Kidney (tissue), 14 donors: ENCODE data around the gene METTL8. TPM values are rescaled to one million over a fixed set of nuclear protein-coding genes. Genes with fewer than 3 reads are reported as not detected.

Experiments used
- DNase-seq, 5 donors: peaks; one replicate each; pipeline ENCODE4 v3.0.0-alpha.2; 2013 to 2020
- FAIRE-seq: peaks from 2 replicates; lab custom pipeline; 2012; peaks lifted over from hg19 to GRCh38; lab: Jason Lieb, UNC
- H3K27ac ChIP-seq, 2 donors: one replicate each; pipeline ENCODE4 v1.7.0; 2013; ENCODE audit warnings: low read depth in 2 of 2, low read length in 2 of 2, inconsistent platforms in 1 of 2
- H3K27me3 ChIP-seq: one replicate; pipeline ENCODE4 v1.7.1; 2013; ENCODE audit warnings: low read length, inconsistent platforms; ENCODE audit not compliant: control insufficient read depth, insufficient read depth
- H3K36me3 ChIP-seq, 3 donors: one replicate each; pipeline versions ENCODE4 v1.7.0 to v1.7.1; 2013; ENCODE audit warnings: low read length in 3 of 3, control low read depth in 1 of 3, inconsistent platforms in 1 of 3; ENCODE audit not compliant: insufficient read depth in 3 of 3, control insufficient read depth in 2 of 3
- H3K4me1 ChIP-seq, 3 donors: one replicate each; pipeline versions ENCODE4 v1.7.0 to v1.7.1; 2013; ENCODE audit warnings: low read length in 3 of 3, inconsistent platforms in 1 of 3, low read depth in 1 of 3; ENCODE audit not compliant: control insufficient read depth in 2 of 3, insufficient read depth in 2 of 3
- H3K4me3 ChIP-seq, 3 donors: one replicate each; pipeline versions ENCODE4 v1.7.0 to v1.8.1; 2013; ENCODE audit warnings: low read length in 3 of 3, control low read depth in 1 of 3, inconsistent platforms in 1 of 3
- H3K9ac ChIP-seq, 3 donors: one replicate each; pipeline versions ENCODE4 v1.7.0 to v1.7.1; 2013; ENCODE audit warnings: low read length in 3 of 3, control low read depth in 1 of 3, inconsistent platforms in 1 of 3
- H3K9me3 ChIP-seq, 3 donors: one replicate each; pipeline versions ENCODE4 v1.7.0 to v1.7.1; 2013; ENCODE audit warnings: low read length in 3 of 3, control low read depth in 1 of 3, inconsistent platforms in 1 of 3; ENCODE audit not compliant: control insufficient read depth in 2 of 3, insufficient read depth in 1 of 3
- intact Hi-C: fragments of 100-400 bp; cut with DNase I; formaldehyde crosslinking; loops from one replicate; pipeline ENCODE4 v1.11.1; 2022
- polyA plus RNA-seq: library from polyadenylated mRNA; stranded (reverse); fragments of 350-450 nt; fragmentation: Illumina TruSeq; extraction: RNeasy Lipid Tissue Mini Kit (QIAGEN cat#74804); gene quantifications from one replicate; pipeline ENCODE4 v1.2.3, GENCODE V29; 2014; ENCODE audit warnings: low read depth, low replicate concordance; ENCODE audit not compliant: insufficient read depth
- total RNA-seq: library from RNA; stranded (reverse); fragmentation: NEBNext Ultra II Directional; extraction: Animal tissue kit (Norgen Biotek cat#: 25700); gene quantifications from one replicate; pipeline ENCODE4 v1.2.1, GENCODE V29; 2021
- TF ChIP-seq, protein P1 (sequence below): IDR thresholded peaks from 3 replicates; pipeline ENCODE4 v1.5.1; 2012; ENCODE audit warnings: mild to moderate bottlenecking, moderate library complexity, borderline replicate concordance; ENCODE audit not compliant: insufficient read depth; ENCODE audit errors: extremely low read depth
- donor health status: control.
- donor health status: control.
- donor health status: control.
- donor health status: control.
- donor health status: control.
- donor health status: DM: yes; HTN: yes; CAD: no.
- donor health status: Normal renal cell carcinoma (clear cell type).

The METTL8 gene
- total and polyA plus RNA-seq, 2 donors from 2014 or later = 10.8 to 14.9 TPM

DNA sequence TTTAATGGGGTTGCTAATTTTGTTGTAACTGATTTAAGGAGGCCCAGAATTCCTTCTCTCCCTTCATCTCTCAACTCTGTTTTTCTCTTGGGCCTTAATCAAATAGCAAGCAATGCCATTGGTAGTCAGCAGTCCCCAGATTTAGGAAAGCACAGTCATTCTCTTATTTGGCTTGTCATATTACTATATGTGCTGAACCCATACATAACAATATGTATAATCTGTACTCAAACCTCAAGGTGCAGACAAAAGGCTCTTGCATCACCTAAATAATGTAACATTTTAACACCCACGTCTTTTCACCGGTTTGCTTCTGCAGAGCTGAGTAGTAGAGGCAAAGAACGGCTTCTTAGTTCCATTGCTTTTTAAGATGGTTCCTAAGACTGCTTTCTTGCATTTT lies 33.4 kb downstream of the METTL8 start:
- DNase-seq (no peak), FAIRE-seq (no peak)
- Histone ChIP-seq H3K4me3 (no peak overlapping the region), H3K4me1 (no peaks in the 10 kb centered on the region), H3K9ac (no peak overlapping the region), H3K36me3 (no peaks in the 10 kb centered on the region), H3K27ac (no peak overlapping the region), H3K27me3 (no peaks in the 10 kb centered on the region), H3K9me3 (no peaks in the 10 kb centered on the region)
- intact Hi-C loops = no loop called here
- TF ChIP-seq, protein P1, sequence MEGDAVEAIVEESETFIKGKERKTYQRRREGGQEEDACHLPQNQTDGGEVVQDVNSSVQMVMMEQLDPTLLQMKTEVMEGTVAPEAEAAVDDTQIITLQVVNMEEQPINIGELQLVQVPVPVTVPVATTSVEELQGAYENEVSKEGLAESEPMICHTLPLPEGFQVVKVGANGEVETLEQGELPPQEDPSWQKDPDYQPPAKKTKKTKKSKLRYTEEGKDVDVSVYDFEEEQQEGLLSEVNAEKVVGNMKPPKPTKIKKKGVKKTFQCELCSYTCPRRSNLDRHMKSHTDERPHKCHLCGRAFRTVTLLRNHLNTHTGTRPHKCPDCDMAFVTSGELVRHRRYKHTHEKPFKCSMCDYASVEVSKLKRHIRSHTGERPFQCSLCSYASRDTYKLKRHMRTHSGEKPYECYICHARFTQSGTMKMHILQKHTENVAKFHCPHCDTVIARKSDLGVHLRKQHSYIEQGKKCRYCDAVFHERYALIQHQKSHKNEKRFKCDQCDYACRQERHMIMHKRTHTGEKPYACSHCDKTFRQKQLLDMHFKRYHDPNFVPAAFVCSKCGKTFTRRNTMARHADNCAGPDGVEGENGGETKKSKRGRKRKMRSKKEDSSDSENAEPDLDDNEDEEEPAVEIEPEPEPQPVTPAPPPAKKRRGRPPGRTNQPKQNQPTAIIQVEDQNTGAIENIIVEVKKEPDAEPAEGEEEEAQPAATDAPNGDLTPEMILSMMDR = no peak

DNA sequence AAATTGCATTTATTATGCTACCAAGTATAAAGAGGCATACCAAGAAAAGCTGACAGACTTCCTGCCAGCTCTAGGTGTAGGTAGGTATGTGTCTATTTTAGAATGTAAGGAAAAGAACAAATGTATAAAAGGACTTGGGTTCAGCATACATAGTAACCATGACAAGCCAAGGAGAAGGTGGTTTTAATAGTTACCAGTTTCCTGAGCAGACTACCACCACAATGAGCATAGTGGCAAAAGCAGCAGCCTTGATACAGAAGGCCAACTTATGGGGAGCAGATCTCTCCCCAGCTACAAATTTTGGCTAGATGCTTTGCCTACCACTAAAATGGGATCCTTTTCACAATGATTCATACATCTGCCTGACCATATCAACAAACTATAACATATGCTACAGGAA lies 34.5 kb downstream of the METTL8 start:
- H3K4me3 ChIP-seq = no peak overlapping the region
- H3K4me1 ChIP-seq = no peaks in the 10 kb centered on the region
- no peak overlapping the region for H3K9ac ChIP-seq
- no peak for FAIRE-seq
- H3K27ac ChIP-seq = no peak overlapping the region
- DNase-seq = no peak
- no peaks in the 10 kb centered on the region for H3K36me3 ChIP-seq
- no peaks in the 10 kb centered on the region for H3K9me3 ChIP-seq
- TF ChIP-seq, protein P1 = no peak
- no peaks in the 10 kb centered on the region for H3K27me3 ChIP-seq
- intact Hi-C loops = no loop called here

DNA sequence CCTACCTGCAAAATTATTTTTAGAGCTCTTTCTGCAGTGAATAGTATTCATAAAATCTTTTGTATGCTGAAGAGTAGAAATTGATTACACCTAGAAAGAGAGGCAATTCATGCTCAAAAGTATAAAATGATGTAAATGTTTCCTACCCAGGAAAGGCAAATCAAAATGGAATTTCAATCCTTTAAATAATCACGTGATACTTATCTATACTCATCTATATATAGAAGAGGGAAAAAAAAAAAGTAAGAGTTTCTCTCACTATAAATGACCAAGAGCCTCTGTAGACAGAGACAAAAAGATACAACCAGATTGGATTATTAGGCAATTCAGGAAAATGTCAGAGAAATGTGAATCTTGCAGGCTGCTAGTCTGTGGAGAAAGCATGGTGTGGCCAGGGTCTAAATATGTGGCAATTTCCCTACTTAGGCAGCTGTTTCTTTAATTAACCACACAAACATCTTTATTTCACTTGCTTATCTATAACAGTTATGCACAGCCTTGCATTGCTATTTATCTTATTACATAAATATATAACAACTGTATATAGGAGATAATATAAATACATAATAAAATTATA lies 39.5 kb downstream of the METTL8 start:
- H3K9me3 ChIP-seq = no peaks in the 10 kb centered on the region
- no peaks in the 10 kb centered on the region for H3K4me1 ChIP-seq
- H3K27ac ChIP-seq = no peak overlapping the region
- no peaks in the 10 kb centered on the region for H3K36me3 ChIP-seq
- DNase-seq (no peak), FAIRE-seq (no peak)
- no peak overlapping the region for H3K4me3 ChIP-seq
- no peaks in the 10 kb centered on the region for H3K27me3 ChIP-seq
- no peak overlapping the region for H3K9ac ChIP-seq
- TF ChIP-seq, protein P1 = no peak
- intact Hi-C loops = no loop called here

DNA sequence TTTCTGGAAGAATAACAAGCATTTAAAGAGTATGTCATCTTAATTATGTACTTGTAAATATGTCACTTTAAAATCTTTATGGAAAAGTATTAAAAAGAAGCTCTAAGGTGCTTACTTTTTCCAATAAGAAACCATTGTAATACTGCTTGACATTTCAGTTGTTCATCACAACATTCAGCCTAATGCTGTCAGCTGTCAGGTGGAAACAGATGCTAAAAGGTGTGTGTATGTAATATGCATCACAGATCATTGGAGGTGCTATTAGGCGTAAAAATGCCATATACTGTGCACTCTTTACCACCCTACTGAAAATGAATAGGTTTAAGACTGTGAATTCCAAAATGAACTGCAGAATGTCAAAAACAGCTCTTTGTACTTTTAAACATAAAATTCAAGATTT lies 40.3 kb downstream of the METTL8 start:
- Histone ChIP-seq H3K36me3 (no peaks in the 10 kb centered on the region), H3K4me3 (no peak overlapping the region), H3K27ac (no peak overlapping the region), H3K27me3 (no peaks in the 10 kb centered on the region), H3K9ac (no peak overlapping the region), H3K4me1 (no peaks in the 10 kb centered on the region), H3K9me3 (no peaks in the 10 kb centered on the region)
- TF ChIP-seq, protein P1 = no peak
- intact Hi-C loops = no loop called here
- no peak for DNase-seq
- FAIRE-seq = no peak
